Measurements from ENCODE around the gene TTC34. TPM values are rescaled to one million over a fixed set of nuclear protein-coding genes. Genes with fewer than 3 reads are reported as not detected.

The TTC34 gene
- total RNA-seq, 1 experiment from 2014 or later, result 0.92 TPM

DNA sequence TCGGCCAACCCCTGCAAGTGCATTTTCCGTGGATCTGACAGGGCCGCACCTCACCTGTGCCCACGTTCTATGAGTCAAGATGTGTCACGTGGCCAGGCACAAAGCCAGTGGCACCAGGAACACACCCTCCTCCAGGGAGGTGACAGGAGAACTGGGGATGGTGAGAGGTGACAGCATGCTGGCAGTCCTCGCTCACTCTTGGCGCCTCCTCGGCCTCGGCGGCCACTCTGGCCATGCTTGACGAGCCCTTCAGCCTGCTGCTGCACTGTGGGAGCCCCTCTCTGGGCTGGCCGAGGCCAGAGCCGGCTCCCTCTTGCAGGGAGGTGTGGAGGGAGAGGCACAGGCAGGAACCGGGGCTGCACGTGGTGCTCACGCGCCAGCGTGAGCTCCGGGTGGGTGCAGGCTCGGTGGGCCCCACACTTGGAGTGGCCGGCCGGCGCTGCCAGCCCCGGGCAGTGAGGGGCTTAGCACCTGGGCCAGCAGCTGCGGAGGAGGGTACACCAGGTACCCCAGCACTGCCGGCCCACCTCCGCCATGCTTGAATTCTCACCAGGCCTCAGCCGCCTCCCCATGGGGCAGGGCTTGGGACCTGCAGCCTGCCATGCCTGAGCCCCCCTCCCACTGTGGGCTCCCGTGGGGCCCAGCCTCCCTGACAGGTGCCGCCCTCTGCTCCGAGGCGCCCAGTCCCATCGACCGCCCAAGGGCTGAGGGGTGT lies 11.6 kb upstream of the TTC34 start:
- H3K9me3 ChIP-seq (ENCODE audit: control insufficient read depth, low read depth, low read length), result peaks cover 86% of the 10 kb centered on the region
- no peak for TF ChIP-seq CTCF (conservative IDR thresholded peaks at IDR 0.05)

More for the DNA sequence above, 11.6 kb upstream of the TTC34 start:
- no peak overlapping the region for H4K91ac ChIP-seq (ENCODE audit: insufficient read length, low read depth, low read length)
- H3K27me3 ChIP-seq (ENCODE audit: insufficient read depth, low read length), result no peaks in the 10 kb centered on the region
- no peak overlapping the region for H3K56ac ChIP-seq (ENCODE audit: insufficient read length, low read depth, low read length)
- no peak overlapping the region for H2BK5ac ChIP-seq (ENCODE audit: insufficient read length, low read length)
- no peak overlapping the region for H3K9ac ChIP-seq (ENCODE audit: extremely low read depth, insufficient read length, low read length)
- H2AFZ ChIP-seq (ENCODE audit: low read length), result no peak overlapping the region
- no peak overlapping the region for H3K18ac ChIP-seq (ENCODE audit: insufficient read length, low read depth, low read length)
- H2AK5ac ChIP-seq (ENCODE audit: insufficient read length, low read length), result no peak overlapping the region
- H3K23ac ChIP-seq (ENCODE audit: insufficient read length, low read depth, low read length), result no peak overlapping the region
- H2BK12ac ChIP-seq (ENCODE audit: insufficient read length, low read depth, low read length), result no peak overlapping the region
- H3T11ph ChIP-seq (ENCODE audit: low read length), result no peak overlapping the region
- H2BK15ac ChIP-seq (ENCODE audit: low read depth, low read length), result no peak overlapping the region
- no CpG with 5 or more reads among the region's 34 CpGs for WGBS (ENCODE audit: extremely low coverage, insufficient read length, low lambda C conversion rate)
- H3K79me2 ChIP-seq (ENCODE audit: insufficient read depth, low read length), result no peaks in the 10 kb centered on the region
- Mint-ChIP-seq H3K27ac (no peak overlapping the region), H3K27me3 (ENCODE audit: low read depth) (no peaks in the 10 kb centered on the region), H3K4me1 (no peaks in the 10 kb centered on the region), H3K9me3 (peaks cover 17 to 83% of the 10 kb centered on the region in 2 experiments), H3K36me3 (ENCODE audit: insufficient read depth in 1 of 3, low read depth in 3 of 3) (peaks cover 3 to 15% (median 5%) of the 10 kb centered on the region in 3 experiments; a peak in 4 of 7 replicates), H3K4me3 (no peak overlapping the region)
- no peak overlapping the region for H3K4me2 ChIP-seq (ENCODE audit: insufficient read depth, insufficient read length, low read length)
- no peak overlapping the region for H3K27ac ChIP-seq (ENCODE audit: insufficient read length, low read depth, low read length)
- no peak overlapping the region for H2BK120ac ChIP-seq (ENCODE audit: low read depth, low read length, poor library complexity, severe bottlenecking)
- no peak overlapping the region for H4K8ac ChIP-seq (replicated peaks; ENCODE audit: insufficient read length, low read depth, low read length)
- DNase-seq, result no peak
- H4K20me1 ChIP-seq (ENCODE audit: control insufficient read depth, insufficient read depth, insufficient read length), result no peaks in the 10 kb centered on the region
- H2BK20ac ChIP-seq (ENCODE audit: low read depth, low read length, poor library complexity, severe bottlenecking), result no peak overlapping the region
- H3K4ac ChIP-seq (ENCODE audit: low read depth, low read length), result no peak overlapping the region
- no peaks in the 10 kb centered on the region for H3K79me1 ChIP-seq (ENCODE audit: insufficient read depth, low read depth, low read length, poor library complexity, severe bottlenecking)
- H4K5ac ChIP-seq (ENCODE audit: insufficient read length, low read depth, low read length), result no peak overlapping the region
- H3K4me1 ChIP-seq (ENCODE audit: insufficient read depth, low read length), result no peaks in the 10 kb centered on the region
- no peak overlapping the region for H3K14ac ChIP-seq (ENCODE audit: insufficient read depth, low read length)
- H3K23me2 ChIP-seq (ENCODE audit: insufficient read length, low read depth, low read length, poor library complexity, severe bottlenecking), result no peaks in the 10 kb centered on the region

All from H9 (cell line).